Neural progenitor cell (in vitro differentiated cells): ENCODE measurements around the gene FASN. TPM values are rescaled to one million over a fixed set of nuclear protein-coding genes. Genes with fewer than 3 reads are reported as not detected.
A peak's percentile ranks its signal among the peaks of the same experiment; 100 is the strongest.

Source experiments
- DNase-seq: peaks from one replicate; pipeline ENCODE4 v3.0.0-alpha.2; 2016; ENCODE audit warnings: low spot score
- H2AFZ ChIP-seq: fragments of 200-600 bp; sonication (generic); replicated peaks from 2 replicates; pipeline ENCODE4 v1.6.1; 2016; ENCODE audit warnings: antibody characterized with exemption
- H3F3A ChIP-seq: fragments of 200-600 bp; sonication (generic); 2 replicates; pipeline ENCODE4 v1.6.1; 2016; ENCODE audit warnings: antibody characterized with exemption, low read depth
- H3K27ac ChIP-seq: fragments of 200-600 bp; sonication (generic); 2 replicates; pipeline ENCODE4 v1.5.1; 2016; ENCODE audit warnings: mild to moderate bottlenecking
- H3K27me3 ChIP-seq: fragments of 200-600 bp; sonication (generic); 2 replicates; pipeline ENCODE4 v1.6.1; 2016; ENCODE audit warnings: mild to moderate bottlenecking, moderate library complexity
- H3K36me3 ChIP-seq: fragments of 200-600 bp; sonication (generic); 2 replicates; pipeline ENCODE4 v1.5.1; 2016
- H3K4me1 ChIP-seq: fragments of 200-600 bp; sonication (generic); 2 replicates; pipeline ENCODE4 v1.6.1; 2016; ENCODE audit warnings: mixed run types
- H3K4me2 ChIP-seq: fragments of 200-600 bp; sonication (generic); 2 replicates; pipeline ENCODE4 v1.6.1; 2016
- H3K4me3 ChIP-seq: fragments of 200-600 bp; sonication (generic); 2 replicates; pipeline ENCODE4 v1.5.1; 2016
- H3K79me2 ChIP-seq: fragments of 200-600 bp; sonication (generic); 2 replicates; pipeline ENCODE4 v1.6.1; 2016; ENCODE audit warnings: low read depth
- H3K9ac ChIP-seq: fragments of 200-600 bp; sonication (generic); 2 replicates; pipeline ENCODE4 v1.6.1; 2016
- H3K9me3 ChIP-seq: fragments of 200-600 bp; sonication (generic); 2 replicates; pipeline ENCODE4 v1.5.1; 2016; ENCODE audit warnings: low read depth
- H4K20me1 ChIP-seq: fragments of 200-600 bp; sonication (generic); 2 replicates; pipeline ENCODE4 v1.6.1; 2016; ENCODE audit warnings: low read depth
- H3K27ac Mint-ChIP-seq: 3 replicates; pipeline ENCODE4 v1.8.0; 2021; ENCODE audit warnings: mixed read lengths
- H3K27me3 Mint-ChIP-seq: 2 replicates; pipeline ENCODE4 v1.8.0; 2022; ENCODE audit warnings: low read depth, mild to moderate bottlenecking, inconsistent platforms, moderate library complexity, mixed read lengths; ENCODE audit not compliant: insufficient read depth
- H3K36me3 Mint-ChIP-seq: 3 replicates; pipeline ENCODE4 v1.8.0; 2021; ENCODE audit warnings: mixed read lengths
- H3K4me1 Mint-ChIP-seq: 3 replicates; pipeline ENCODE4 v1.8.0; 2021; ENCODE audit warnings: mixed read lengths
- H3K4me3 Mint-ChIP-seq: 3 replicates; pipeline ENCODE4 v1.8.0; 2021; ENCODE audit warnings: mild to moderate bottlenecking, moderate library complexity, mixed read lengths
- H3K9me3 Mint-ChIP-seq: 3 replicates; pipeline ENCODE4 v1.8.0; 2020; ENCODE audit warnings: mixed read lengths
- EZH2 ChIP-seq: fragments of 200-600 bp; sonication (generic); IDR thresholded peaks from 2 replicates; pipeline ENCODE4 v1.6.1; 2017; ENCODE audit warnings: antibody characterized with exemption, mild to moderate bottlenecking, moderate library complexity
- EZH2phosphoT487 ChIP-seq: fragments of 200-600 bp; sonication (generic); IDR thresholded peaks from 2 replicates; pipeline ENCODE4 v1.6.1; 2017; ENCODE audit warnings: antibody characterized with exemption
- total RNA-seq: library from RNA; depleted of rRNA; stranded (reverse); fragments of >200 nt; gene quantifications from 2 replicates; pipeline ENCODE4 v1.2.3, GENCODE V29; 2015; ENCODE audit warnings: low replicate concordance
- TF ChIP-seq, protein P1 (sequence below): fragments of 200-600 bp; sonication (generic); IDR thresholded peaks from 2 replicates; pipeline ENCODE4 v1.5.1; 2017; ENCODE audit warnings: antibody characterized with exemption, mild to moderate bottlenecking

FASN gene
- total RNA-seq, 1 donor from 2014 or later, result 77.9 TPM

DNA sequence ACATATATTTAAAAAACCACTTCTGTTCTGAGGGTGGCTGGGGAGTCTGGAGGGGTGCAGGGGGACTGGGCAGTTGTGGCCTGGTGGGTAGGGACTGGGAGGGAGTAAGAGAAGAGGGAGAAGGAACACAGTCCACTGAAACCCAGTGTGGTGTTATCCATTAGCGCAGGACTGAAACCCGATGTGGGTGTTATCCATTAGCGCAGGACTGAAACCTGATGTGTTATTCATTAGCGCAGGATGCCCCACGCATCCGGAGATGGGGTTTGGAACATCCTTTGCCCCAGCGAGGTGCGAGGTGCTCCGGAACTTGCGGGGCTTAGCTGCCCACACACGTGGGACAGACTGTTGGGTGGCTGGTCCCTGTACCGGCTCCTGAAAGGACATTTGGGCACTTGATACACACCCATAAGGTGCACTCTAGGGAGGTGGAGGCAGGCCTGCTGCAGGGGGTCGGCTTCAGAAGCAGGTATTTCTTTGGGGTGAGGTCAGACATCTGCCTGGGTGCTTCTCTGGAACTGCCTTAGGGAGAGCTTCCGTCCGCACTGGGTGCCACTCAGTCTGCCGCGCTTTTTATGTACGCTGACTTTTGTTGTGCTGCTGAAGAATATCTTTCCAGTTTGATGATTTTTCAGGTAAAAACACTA lies 20.3 kb upstream of the FASN start:
- no peak overlapping the region for H3K9ac ChIP-seq
- TF ChIP-seq EZH2 (no peak), EZH2phosphoT487 (no peak)
- TF ChIP-seq, protein P1, sequence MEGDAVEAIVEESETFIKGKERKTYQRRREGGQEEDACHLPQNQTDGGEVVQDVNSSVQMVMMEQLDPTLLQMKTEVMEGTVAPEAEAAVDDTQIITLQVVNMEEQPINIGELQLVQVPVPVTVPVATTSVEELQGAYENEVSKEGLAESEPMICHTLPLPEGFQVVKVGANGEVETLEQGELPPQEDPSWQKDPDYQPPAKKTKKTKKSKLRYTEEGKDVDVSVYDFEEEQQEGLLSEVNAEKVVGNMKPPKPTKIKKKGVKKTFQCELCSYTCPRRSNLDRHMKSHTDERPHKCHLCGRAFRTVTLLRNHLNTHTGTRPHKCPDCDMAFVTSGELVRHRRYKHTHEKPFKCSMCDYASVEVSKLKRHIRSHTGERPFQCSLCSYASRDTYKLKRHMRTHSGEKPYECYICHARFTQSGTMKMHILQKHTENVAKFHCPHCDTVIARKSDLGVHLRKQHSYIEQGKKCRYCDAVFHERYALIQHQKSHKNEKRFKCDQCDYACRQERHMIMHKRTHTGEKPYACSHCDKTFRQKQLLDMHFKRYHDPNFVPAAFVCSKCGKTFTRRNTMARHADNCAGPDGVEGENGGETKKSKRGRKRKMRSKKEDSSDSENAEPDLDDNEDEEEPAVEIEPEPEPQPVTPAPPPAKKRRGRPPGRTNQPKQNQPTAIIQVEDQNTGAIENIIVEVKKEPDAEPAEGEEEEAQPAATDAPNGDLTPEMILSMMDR, result no peak
- no peaks in the 10 kb centered on the region for H3K27me3 ChIP-seq
- DNase-seq, result no peak
- peak overlapping the region; percentile 93 for H3K27ac Mint-ChIP-seq
- peaks cover 32% of the 10 kb centered on the region for H3K4me1 Mint-ChIP-seq
- H3K36me3 Mint-ChIP-seq, result peaks cover 9% of the 10 kb centered on the region
- no peaks in the 10 kb centered on the region for H3K9me3 ChIP-seq
- peak overlapping the region; percentile 72 for H3K27ac ChIP-seq
- no peaks in the 10 kb centered on the region for H3K79me2 ChIP-seq
- H3K36me3 ChIP-seq, result no peaks in the 10 kb centered on the region
- H4K20me1 ChIP-seq, result no peaks in the 10 kb centered on the region
- peaks cover 30% of the 10 kb centered on the region for H3K4me1 ChIP-seq
- peaks cover 19% of the 10 kb centered on the region for H3F3A ChIP-seq
- peak overlapping the region; percentile 55 for H3K4me3 Mint-ChIP-seq
- H3K27me3 Mint-ChIP-seq, result peaks cover 6% of the 10 kb centered on the region
- no peak overlapping the region for H3K4me3 ChIP-seq
- H3K9me3 Mint-ChIP-seq, result no peaks in the 10 kb centered on the region
- H2AFZ ChIP-seq, result no peak overlapping the region
- H3K4me2 ChIP-seq, result peak overlapping the region; percentile 74

DNA sequence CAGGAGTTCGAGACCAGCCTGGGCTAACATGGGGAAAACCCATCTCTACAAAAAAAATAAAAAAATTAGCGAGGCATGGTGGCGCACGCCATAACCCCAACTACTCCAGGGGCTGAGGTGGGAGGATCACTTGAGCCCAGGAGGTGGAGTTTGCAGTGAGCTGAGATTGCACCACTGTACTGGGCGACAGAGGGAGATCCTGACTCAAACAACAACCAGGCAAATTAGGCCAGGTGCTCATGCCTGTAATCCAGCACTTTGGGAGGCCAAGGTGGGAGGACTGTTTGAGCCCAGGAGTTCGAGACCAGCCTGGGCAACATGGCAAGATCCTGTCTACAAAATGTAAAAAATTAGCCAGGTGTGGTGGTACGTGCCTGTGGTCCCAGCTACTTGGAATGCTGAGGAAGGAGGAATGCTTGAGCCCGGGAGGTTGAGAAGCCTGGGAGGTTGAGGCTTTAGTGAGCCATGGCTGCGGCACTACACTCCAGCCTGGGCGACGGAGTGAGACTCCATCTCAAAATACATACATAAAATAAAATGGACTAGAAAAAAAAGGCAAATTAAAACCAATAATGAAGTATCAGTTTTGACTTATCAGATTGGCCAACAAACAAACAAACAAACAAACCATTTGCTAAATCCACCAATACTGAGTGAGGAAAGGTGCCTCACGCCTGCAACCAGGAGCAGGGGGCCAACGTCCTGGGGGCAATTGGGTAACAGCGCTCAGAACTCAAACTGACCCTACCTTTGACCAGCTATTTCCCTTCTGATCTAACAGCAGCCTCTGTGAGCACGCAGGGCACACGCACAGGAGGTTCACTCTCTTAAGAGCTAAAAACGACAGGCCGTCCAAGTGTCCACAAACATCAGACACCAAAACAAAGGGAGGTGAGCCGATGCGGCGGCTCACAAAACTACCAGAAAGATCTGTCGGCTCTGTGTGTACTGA lies 19.4 kb upstream of the FASN start:
- peaks cover 5% of the 10 kb centered on the region for H3K36me3 Mint-ChIP-seq
- Histone ChIP-seq H3K9me3 (no peaks in the 10 kb centered on the region), H3K4me1 (peaks cover 30% of the 10 kb centered on the region), H2AFZ (no peak overlapping the region), H3K9ac (no peak overlapping the region), H3K79me2 (no peaks in the 10 kb centered on the region), H3K36me3 (no peaks in the 10 kb centered on the region), H3K27me3 (no peaks in the 10 kb centered on the region), H3K4me2 (no peak overlapping the region), H4K20me1 (no peaks in the 10 kb centered on the region), H3K27ac (no peak overlapping the region), H3K4me3 (no peak overlapping the region), H3F3A (peaks cover 19% of the 10 kb centered on the region)
- TF ChIP-seq EZH2phosphoT487, result no peak
- TF ChIP-seq, protein P1, result no peak
- TF ChIP-seq EZH2, result no peak
- no peak overlapping the region for H3K27ac Mint-ChIP-seq
- DNase-seq, result no peak
- peak overlapping the region; percentile 41 for H3K4me3 Mint-ChIP-seq
- peaks cover 6% of the 10 kb centered on the region for H3K27me3 Mint-ChIP-seq
- no peaks in the 10 kb centered on the region for H3K9me3 Mint-ChIP-seq
- peaks cover 29% of the 10 kb centered on the region for H3K4me1 Mint-ChIP-seq

DNA sequence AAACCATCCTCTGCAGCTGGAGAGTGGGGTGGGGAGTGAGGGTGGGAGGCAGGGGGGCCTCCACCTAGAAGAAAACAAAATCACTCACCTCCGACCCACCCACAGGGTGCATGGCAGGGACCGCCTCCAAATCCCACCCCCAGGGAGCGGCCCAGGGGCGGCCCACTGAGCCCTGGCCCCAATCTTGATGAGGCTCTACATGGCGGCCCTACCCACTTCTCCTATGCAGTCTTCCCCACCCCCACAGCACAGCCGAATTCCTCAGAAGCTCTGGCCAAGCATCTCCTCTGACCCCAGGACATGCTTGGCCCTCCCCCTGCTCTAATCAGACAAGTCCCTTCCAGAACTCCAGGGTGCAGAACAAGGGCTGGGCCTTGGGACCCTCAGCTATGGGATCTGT lies 18.2 kb upstream of the FASN start:
- H3K4me1 Mint-ChIP-seq, result peaks cover 26% of the 10 kb centered on the region
- no peak for DNase-seq
- no peaks in the 10 kb centered on the region for H3K27me3 ChIP-seq
- H3K36me3 Mint-ChIP-seq, result peaks cover 5% of the 10 kb centered on the region
- no peak overlapping the region for H3K27ac Mint-ChIP-seq
- H3K27ac ChIP-seq, result no peak overlapping the region
- peaks cover 19% of the 10 kb centered on the region for H3F3A ChIP-seq
- H3K79me2 ChIP-seq, result no peaks in the 10 kb centered on the region
- H3K36me3 ChIP-seq, result no peaks in the 10 kb centered on the region
- H2AFZ ChIP-seq, result no peak overlapping the region
- H3K27me3 Mint-ChIP-seq, result peaks cover 6% of the 10 kb centered on the region
- no peak overlapping the region for H3K9ac ChIP-seq
- no peak overlapping the region for H3K4me3 Mint-ChIP-seq
- H3K4me1 ChIP-seq, result peaks cover 30% of the 10 kb centered on the region
- no peaks in the 10 kb centered on the region for H4K20me1 ChIP-seq
- no peaks in the 10 kb centered on the region for H3K9me3 ChIP-seq
- H3K4me2 ChIP-seq, result no peak overlapping the region
- H3K4me3 ChIP-seq, result no peak overlapping the region
- TF ChIP-seq, protein P1, result no peak
- no peak for TF ChIP-seq EZH2
- no peaks in the 10 kb centered on the region for H3K9me3 Mint-ChIP-seq
